Spleen (tissue), 11 donors: ENCODE results near the gene ORAI3. TPM values are rescaled to one million over a fixed set of nuclear protein-coding genes. Genes with fewer than 3 reads are reported as not detected.
A peak's percentile ranks its signal among the peaks of the same experiment; 100 is the strongest.

Source experiments
- DNase-seq: peaks from one replicate; pipeline ENCODE4 v3.0.0-alpha.2; 2020
- H3K27ac ChIP-seq, 8 donors: fragments of 200-600 bp; sonication (generic) in 7 of 8; 1 replicate in 4 of 8; 2 replicates in 4 of 8; pipeline versions ENCODE4 v1.5.0 to v1.8.0; 2016 to 2021; ENCODE audit warnings: inconsistent platforms in 4 of 8, mild to moderate bottlenecking in 4 of 8, moderate library complexity in 1 of 8
- H3K27me3 ChIP-seq, 7 donors: fragments of 200-600 bp; sonication (generic) in 6 of 7; replicated peaks in 1 of 7; 1 replicate in 4 of 7; 2 replicates in 3 of 7; pipeline versions ENCODE4 v1.5.0 to v1.8.0; 2016 to 2021; ENCODE audit warnings: inconsistent platforms in 3 of 7, mild to moderate bottlenecking in 1 of 7
- H3K36me3 ChIP-seq, 6 donors: fragments of 200-600 bp; sonication (generic) in 5 of 6; 1 replicate in 4 of 6; 2 replicates in 2 of 6; pipeline versions ENCODE4 v1.5.0 to v1.8.0; 2016 to 2021; ENCODE audit warnings: inconsistent platforms in 2 of 6
- H3K4me1 ChIP-seq, 6 donors: fragments of 200-600 bp; sonication (generic) in 5 of 6; 1 replicate in 3 of 6; 2 replicates in 3 of 6; pipeline versions ENCODE4 v1.5.0 to v1.8.0; 2016 to 2021; ENCODE audit warnings: inconsistent platforms in 3 of 6
- H3K4me3 ChIP-seq, 8 donors: fragments of 200-600 bp; sonication (generic) in 7 of 8; 1 replicate in 4 of 8; 2 replicates in 4 of 8; pipeline versions ENCODE4 v1.5.0 to v1.8.0; 2016 to 2021; ENCODE audit warnings: inconsistent platforms in 4 of 8, mild to moderate bottlenecking in 4 of 8, moderate library complexity in 2 of 8
- H3K9me3 ChIP-seq, 8 donors: fragments of 200-600 bp; sonication (generic) in 7 of 8; 1 replicate in 4 of 8; 2 replicates in 4 of 8; pipeline versions ENCODE4 v1.5.0 to v1.8.0; 2016 to 2021; ENCODE audit warnings: inconsistent platforms in 4 of 8
- POLR2A ChIP-seq, 3 donors: fragments of 450-650 bp; IDR thresholded peaks; one replicate each; pipeline ENCODE4 v1.5.1; 2017; ENCODE audit warnings: antibody characterized with exemption in 3 of 3, mild to moderate bottlenecking in 1 of 3
- POLR2AphosphoS5 ChIP-seq, 3 donors: sonication (generic); formaldehyde crosslinking; IDR thresholded peaks; one replicate each; pipeline ENCODE4 v1.5.1; 2017; ENCODE audit warnings: antibody characterized with exemption in 3 of 3
- WGBS, 5 donors: extraction: QIAGEN DNeasy Blood & Tissue Kit in 3 of 5; methylation state at CpG; one replicate each; pipeline versions ENCODE4 v1.1.5 to v1.1.7; 2013 to 2018; 5-methylcytosine and 5-hydroxymethylcytosine counted together
- intact Hi-C: fragments of 100-400 bp; cut with DNase I; formaldehyde crosslinking; loops from one replicate; pipeline ENCODE4 v1.15.0; 2023; ENCODE audit warnings: low total_unique reads
- polyA plus RNA-seq, 3 donors: library from polyadenylated mRNA; stranded (reverse); fragments of 200-250 nt; gene quantifications; one replicate each; pipeline ENCODE4 v1.2.1, GENCODE V29; 2013
- total RNA-seq, 7 donors: library from RNA; depleted of rRNA in 3 of 7; stranded (reverse); fragments of >200 nt in 3 of 7; fragmentation: NEBNext Ultra II Directional in 4 of 7; extraction: Animal tissue kit (Norgen Biotek cat#: 25700) in 4 of 7; gene quantifications; one replicate each; pipeline versions ENCODE4 v1.1.0 to v1.2.1, GENCODE V29; 2016 to 2021
- TF ChIP-seq, protein P1 (sequence below), 11 experiments: fragments of 200-600 bp in 7 of 11; fragments of 450-650 bp in 4 of 11; sonication (generic) in 4 of 11; IDR thresholded peaks in 8 of 11; conservative IDR thresholded peaks in 3 of 11; 1 replicate in 7 of 11; 2 replicates in 4 of 11; pipeline versions ENCODE4 v1.4.0 to v1.8.0; 2016 to 2021; ENCODE audit warnings: antibody characterized with exemption in 11 of 11, inconsistent platforms in 4 of 11, mild to moderate bottlenecking in 1 of 11
- donor health status: healthy with polysubstance abuse.
- donor health status: DM: no; HTN: no; CAD: no; lungs with moderate emphysema.
- donor health status: DM: no; HTN: no; CAD: no.
- donor health status: Bipolar disorder and iron deficiency.
- donor health status: healthy.
- donor health status: DM: no; HTN: no; CAD: no.
- donor health status: DM: yes; HTN: yes; CAD: no.

Gene ORAI3
- total and polyA plus RNA-seq, 10 donors = 20.7 to 44.8 (median 26.3) TPM

DNA sequence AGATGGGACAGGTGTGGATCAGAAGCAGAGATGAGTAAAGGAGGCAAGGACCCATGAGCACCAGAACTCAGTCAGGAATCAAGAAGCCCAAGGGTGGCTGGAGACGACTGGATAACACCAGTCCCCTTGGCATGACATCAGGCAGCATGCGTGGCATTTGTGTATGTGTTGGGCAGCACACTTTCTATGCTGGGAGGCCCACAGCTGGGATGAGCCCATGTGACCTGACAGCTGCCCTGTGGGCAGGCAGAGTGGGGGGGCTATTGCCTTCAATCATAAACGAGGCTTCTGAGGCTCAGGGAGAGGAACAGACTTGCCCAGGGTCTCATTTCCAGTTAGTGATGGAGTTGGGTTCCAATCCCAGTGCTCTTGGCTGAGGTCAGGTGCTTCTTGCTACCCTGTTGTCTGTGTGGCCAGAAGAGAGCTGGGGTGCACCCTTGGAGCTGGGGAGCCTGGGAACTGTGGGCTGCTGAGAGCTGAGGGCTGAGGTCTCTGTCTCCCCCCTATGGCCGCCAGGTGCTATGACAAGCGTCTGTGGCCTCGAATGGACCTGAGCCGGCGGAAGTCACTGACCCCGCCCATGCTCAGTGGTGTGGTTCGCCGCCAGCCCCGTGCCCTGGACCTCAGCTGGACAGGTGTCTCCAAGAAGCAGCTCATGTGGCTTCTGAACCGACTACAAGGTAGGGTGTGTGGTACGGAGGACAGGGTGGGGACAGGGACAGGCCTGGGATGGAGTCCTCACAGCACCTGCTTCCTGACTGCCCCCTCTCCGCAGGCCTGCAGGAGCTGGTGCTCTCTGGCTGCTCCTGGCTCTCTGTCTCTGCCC lies 7.1 kb upstream of the ORAI3 start:
- Histone ChIP-seq H3K4me1 (peaks cover 5 to 32% (median 19%) of the 10 kb centered on the region in 6 donors), H3K4me3 (peak overlapping the region in 2 of 8 donors; percentile 13 to 39), H3K27me3 (no peaks in the 10 kb centered on the region), H3K27ac (peak overlapping the region in 6 of 8 donors; percentile 29 to 75 (median 60)), H3K9me3 (no peaks in the 10 kb centered on the region), H3K36me3 (peaks cover 0 to 78% (median 4%) of the 10 kb centered on the region in 6 donors)
- WGBS, 5 donors = 22 to 25% (median 23%) methylated on average over 7 to 15 of the region's 15 CpGs
- peak; percentile 95 for DNase-seq
- no peak for TF ChIP-seq POLR2A (IDR thresholded peaks at IDR 0.05)
- peak; percentile 51 to 77 (median 66) for TF ChIP-seq POLR2AphosphoS5 (IDR thresholded peaks at IDR 0.05)
- TF ChIP-seq, protein P1, sequence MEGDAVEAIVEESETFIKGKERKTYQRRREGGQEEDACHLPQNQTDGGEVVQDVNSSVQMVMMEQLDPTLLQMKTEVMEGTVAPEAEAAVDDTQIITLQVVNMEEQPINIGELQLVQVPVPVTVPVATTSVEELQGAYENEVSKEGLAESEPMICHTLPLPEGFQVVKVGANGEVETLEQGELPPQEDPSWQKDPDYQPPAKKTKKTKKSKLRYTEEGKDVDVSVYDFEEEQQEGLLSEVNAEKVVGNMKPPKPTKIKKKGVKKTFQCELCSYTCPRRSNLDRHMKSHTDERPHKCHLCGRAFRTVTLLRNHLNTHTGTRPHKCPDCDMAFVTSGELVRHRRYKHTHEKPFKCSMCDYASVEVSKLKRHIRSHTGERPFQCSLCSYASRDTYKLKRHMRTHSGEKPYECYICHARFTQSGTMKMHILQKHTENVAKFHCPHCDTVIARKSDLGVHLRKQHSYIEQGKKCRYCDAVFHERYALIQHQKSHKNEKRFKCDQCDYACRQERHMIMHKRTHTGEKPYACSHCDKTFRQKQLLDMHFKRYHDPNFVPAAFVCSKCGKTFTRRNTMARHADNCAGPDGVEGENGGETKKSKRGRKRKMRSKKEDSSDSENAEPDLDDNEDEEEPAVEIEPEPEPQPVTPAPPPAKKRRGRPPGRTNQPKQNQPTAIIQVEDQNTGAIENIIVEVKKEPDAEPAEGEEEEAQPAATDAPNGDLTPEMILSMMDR (IDR thresholded peaks at IDR 0.05 in 8 of 11, conservative IDR thresholded peaks at IDR 0.05 in 3 of 11) = peak; percentile 78 to 97 (median 93)
- intact Hi-C loops = no loop called here

DNA sequence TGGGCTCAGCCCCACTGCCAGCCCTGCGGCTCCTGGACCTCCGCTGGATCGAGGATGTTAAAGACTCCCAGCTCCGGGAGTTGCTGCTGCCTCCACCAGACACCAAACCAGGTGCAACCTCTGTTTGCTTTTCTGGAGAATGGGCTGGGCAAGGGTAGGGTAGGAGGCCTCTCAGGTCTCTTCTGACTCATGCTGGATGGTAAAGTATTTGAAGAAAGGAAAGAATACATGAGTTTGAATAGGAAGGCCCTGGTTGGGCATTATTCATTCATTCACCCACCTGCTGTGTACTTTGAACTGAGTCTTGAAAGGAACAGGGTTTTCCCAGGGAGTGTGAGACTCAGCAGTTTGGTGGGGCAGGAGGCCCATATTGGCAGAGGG lies 6.5 kb upstream of the ORAI3 start:
- H3K36me3 ChIP-seq = peaks cover 0 to 77% (median 4%) of the 10 kb centered on the region in 6 donors
- WGBS, 5 donors = 86 to 100% (median 89%) methylated on average over 1 to 4 of the region's 4 CpGs
- no peaks in the 10 kb centered on the region for H3K27me3 ChIP-seq
- peak overlapping the region in 6 of 8 donors; percentile 29 to 75 (median 60) for H3K27ac ChIP-seq
- peak overlapping the region in 2 of 8 donors; percentile 13 to 39 for H3K4me3 ChIP-seq
- TF ChIP-seq, protein P1 (IDR thresholded peaks at IDR 0.05 in 8 of 11, conservative IDR thresholded peaks at IDR 0.05 in 3 of 11) = no peak
- TF ChIP-seq POLR2AphosphoS5 (IDR thresholded peaks at IDR 0.05) (no peak), POLR2A (IDR thresholded peaks at IDR 0.05) (no peak)
- no peaks in the 10 kb centered on the region for H3K9me3 ChIP-seq
- intact Hi-C loops = no loop called here
- peaks cover 5 to 29% (median 18%) of the 10 kb centered on the region in 6 donors for H3K4me1 ChIP-seq
- no peak for DNase-seq

DNA sequence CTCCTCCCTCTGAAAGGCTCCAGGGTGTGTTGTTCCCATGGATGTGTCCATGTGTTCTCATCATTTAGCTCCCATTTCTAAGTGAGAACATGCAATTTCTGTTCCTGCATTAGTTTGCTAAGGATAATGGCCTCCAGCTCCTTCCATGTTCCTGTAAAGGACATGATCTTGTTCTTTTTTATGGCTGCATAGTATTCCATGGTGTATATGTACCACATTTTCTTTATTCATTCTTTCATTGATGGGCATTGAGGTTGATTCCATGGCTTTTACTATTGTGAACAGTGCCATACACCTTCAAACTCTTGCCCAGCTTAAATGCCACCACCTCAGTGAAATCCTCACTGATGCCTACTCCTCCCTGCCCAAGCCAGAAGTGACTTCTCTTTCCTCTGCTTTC lies 4.5 kb upstream of the ORAI3 start:
- Histone ChIP-seq H3K9me3 (no peaks in the 10 kb centered on the region), H3K27me3 (no peaks in the 10 kb centered on the region), H3K4me3 (no peak overlapping the region), H3K27ac (no peak overlapping the region), H3K36me3 (peaks cover 0 to 67% (median 4%) of the 10 kb centered on the region in 6 donors), H3K4me1 (peaks cover 5 to 35% (median 23%) of the 10 kb centered on the region in 6 donors)
- DNase-seq = no peak
- intact Hi-C loops = no loop called here
- TF ChIP-seq, protein P1 (IDR thresholded peaks at IDR 0.05 in 8 of 11, conservative IDR thresholded peaks at IDR 0.05 in 3 of 11) = no peak
- TF ChIP-seq POLR2AphosphoS5 (IDR thresholded peaks at IDR 0.05) (no peak), POLR2A (IDR thresholded peaks at IDR 0.05) (no peak)
